ENCODE data around the gene PLCL1.

Gene PLCL1

DNA sequence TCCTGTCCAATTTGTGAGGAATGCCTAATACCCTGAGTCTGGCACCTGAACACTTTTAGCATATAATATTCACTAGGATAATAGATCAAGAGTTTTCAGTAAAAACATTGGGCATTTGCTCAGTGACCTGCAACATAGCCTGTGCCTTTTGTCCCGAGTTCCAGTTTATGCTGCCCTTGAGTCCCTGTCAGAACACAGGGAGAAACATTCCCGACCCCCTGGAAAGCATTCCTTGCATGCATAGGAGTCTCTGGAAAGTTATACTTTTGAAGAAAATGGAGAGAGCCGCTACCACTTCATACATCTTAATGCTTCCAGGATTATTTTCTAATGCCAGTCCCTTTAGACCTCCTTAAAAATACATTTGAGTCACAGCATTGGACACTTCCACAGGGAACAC lies 107.3 kb downstream of the PLCL1 start:
- H3K4me3 ChIP-seq (ENCODE audit: low read depth, low read length), result no peak overlapping the region
- DNase-seq (ENCODE audit: low read depth), result no peak
- TF ChIP-seq MYC (IDR thresholded peaks at IDR 0.05; ENCODE audit: low read depth, low read length) (no peak), POLR2A (IDR thresholded peaks at IDR 0.05; ENCODE audit: extremely low read depth, insufficient read length) (no peak), MAX (IDR thresholded peaks at IDR 0.05; ENCODE audit: low read depth, low read length) (no peak)
- TF ChIP-seq, protein P1, sequence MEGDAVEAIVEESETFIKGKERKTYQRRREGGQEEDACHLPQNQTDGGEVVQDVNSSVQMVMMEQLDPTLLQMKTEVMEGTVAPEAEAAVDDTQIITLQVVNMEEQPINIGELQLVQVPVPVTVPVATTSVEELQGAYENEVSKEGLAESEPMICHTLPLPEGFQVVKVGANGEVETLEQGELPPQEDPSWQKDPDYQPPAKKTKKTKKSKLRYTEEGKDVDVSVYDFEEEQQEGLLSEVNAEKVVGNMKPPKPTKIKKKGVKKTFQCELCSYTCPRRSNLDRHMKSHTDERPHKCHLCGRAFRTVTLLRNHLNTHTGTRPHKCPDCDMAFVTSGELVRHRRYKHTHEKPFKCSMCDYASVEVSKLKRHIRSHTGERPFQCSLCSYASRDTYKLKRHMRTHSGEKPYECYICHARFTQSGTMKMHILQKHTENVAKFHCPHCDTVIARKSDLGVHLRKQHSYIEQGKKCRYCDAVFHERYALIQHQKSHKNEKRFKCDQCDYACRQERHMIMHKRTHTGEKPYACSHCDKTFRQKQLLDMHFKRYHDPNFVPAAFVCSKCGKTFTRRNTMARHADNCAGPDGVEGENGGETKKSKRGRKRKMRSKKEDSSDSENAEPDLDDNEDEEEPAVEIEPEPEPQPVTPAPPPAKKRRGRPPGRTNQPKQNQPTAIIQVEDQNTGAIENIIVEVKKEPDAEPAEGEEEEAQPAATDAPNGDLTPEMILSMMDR (IDR thresholded peaks at IDR 0.05; ENCODE audit: low read depth, low read length), result no peak

GRCh38 chr2:197913084-197913483 lies 108.7 kb downstream of the PLCL1 start:
- no peak overlapping the region for H3K4me3 ChIP-seq (ENCODE audit: low read depth, low read length)
- TF ChIP-seq, protein P1 (IDR thresholded peaks at IDR 0.05; ENCODE audit: low read depth, low read length), result no peak
- TF ChIP-seq POLR2A (IDR thresholded peaks at IDR 0.05; ENCODE audit: extremely low read depth, insufficient read length), result no peak
- TF ChIP-seq MAX (IDR thresholded peaks at IDR 0.05; ENCODE audit: low read depth, low read length), result no peak
- TF ChIP-seq MYC (IDR thresholded peaks at IDR 0.05; ENCODE audit: low read depth, low read length), result no peak
- DNase-seq (ENCODE audit: low read depth), result no peak

DNA sequence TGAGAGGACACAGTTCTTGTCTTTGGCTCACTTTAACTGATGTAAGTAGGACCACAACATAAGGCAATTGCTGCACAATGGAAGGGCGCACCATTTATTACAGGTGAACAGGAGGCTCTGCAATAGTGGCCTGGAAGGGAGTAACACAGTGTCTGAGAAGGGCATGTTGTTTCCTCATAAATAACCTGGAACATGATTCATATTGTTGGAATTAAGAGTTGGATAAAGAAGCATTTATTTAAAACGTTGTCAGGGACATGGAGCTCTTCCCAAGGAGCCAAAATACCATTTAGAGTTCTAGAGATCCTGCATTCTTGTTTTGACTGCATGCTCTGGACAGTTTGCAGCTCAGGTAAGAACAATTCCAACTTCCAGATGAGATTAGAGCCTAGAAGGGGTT lies 110.4 kb downstream of the PLCL1 start:
- TF ChIP-seq POLR2A (IDR thresholded peaks at IDR 0.05; ENCODE audit: extremely low read depth, insufficient read length) (no peak), MYC (IDR thresholded peaks at IDR 0.05; ENCODE audit: low read depth, low read length) (no peak), MAX (IDR thresholded peaks at IDR 0.05; ENCODE audit: low read depth, low read length) (no peak)
- no peak for DNase-seq (ENCODE audit: low read depth)

DNA sequence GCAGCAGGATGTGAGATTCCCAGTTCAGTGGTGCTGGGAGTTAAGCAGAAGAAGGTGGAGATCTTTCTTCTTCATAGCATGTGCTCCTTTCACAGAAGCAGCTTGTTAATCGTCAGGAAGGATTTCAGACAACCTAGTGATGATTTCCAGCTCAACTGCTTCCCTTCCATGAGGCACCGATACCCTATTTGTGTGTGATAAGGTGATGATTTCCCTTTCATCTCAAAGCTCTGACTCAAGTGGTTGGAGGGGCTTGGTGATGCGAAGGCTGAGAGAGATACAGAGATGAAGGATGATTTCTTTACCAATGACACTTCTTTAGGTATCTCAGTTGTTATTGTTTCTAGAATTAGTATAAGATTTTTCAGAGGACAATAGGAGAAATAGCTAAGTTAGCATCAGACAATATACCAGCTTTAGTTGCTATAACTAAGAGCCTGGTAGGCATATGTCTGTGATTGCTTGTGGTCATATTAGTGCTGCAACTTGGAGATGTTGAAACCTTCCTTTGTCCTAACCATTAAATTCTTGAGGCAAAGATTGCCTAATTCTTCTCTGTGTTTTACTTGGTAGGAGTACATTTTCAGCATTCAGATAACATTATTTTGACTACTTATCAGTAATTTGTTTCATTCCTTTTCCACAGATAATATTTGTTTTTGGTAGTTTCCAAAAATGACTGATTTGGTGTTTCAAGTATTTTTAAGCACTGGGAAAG lies 111.3 kb downstream of the PLCL1 start:
- peak; percentile 63 for DNase-seq (ENCODE audit: low read depth)
- H3K4me3 ChIP-seq (ENCODE audit: low read depth, low read length), result no peak overlapping the region
- TF ChIP-seq MAX (IDR thresholded peaks at IDR 0.05; ENCODE audit: low read depth, low read length) (0 out of 2 replicates have a peak, but pooled peaks have one; percentile 6), POLR2A (IDR thresholded peaks at IDR 0.05; ENCODE audit: extremely low read depth, insufficient read length) (no peak)

More for the DNA sequence above, 110.4 kb downstream of the PLCL1 start:
- no peak overlapping the region for H3K4me3 ChIP-seq (ENCODE audit: low read depth, low read length)

GRCh38 chr2:197919487-197919886 lies 115.1 kb downstream of the PLCL1 start:
- no peak overlapping the region for H3K4me3 ChIP-seq (ENCODE audit: low read depth, low read length)
- peak; percentile 20 for DNase-seq (ENCODE audit: low read depth)
- TF ChIP-seq, protein P1 (IDR thresholded peaks at IDR 0.05; ENCODE audit: low read depth, low read length), result no peak
- TF ChIP-seq POLR2A (IDR thresholded peaks at IDR 0.05; ENCODE audit: extremely low read depth, insufficient read length) (no peak), MYC (IDR thresholded peaks at IDR 0.05; ENCODE audit: low read depth, low read length) (no peak), MAX (IDR thresholded peaks at IDR 0.05; ENCODE audit: low read depth, low read length) (no peak)

DNA sequence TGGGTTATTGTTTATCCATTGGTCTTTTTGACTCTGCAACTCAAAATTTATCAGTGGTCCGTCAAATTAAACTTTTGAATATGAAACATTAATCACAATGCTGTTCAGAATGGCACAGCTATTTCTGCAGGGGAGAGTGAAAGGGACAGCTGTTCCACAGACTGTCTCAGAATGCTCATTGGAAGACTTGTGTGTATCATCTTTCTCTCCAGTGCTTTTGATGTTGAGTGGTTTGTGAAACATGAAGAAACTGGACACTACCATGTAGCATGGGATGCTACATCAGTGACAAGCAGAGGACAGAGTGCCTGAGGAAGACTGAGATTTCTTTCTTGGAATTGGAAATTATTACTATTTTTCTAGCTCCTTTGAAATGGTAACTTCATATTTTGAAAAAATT lies 115.7 kb downstream of the PLCL1 start:
- no peak for DNase-seq (ENCODE audit: low read depth)
- TF ChIP-seq MYC (IDR thresholded peaks at IDR 0.05; ENCODE audit: low read depth, low read length) (no peak), POLR2A (IDR thresholded peaks at IDR 0.05; ENCODE audit: extremely low read depth, insufficient read length) (no peak), MAX (IDR thresholded peaks at IDR 0.05; ENCODE audit: low read depth, low read length) (no peak)
- TF ChIP-seq, protein P1 (IDR thresholded peaks at IDR 0.05; ENCODE audit: low read depth, low read length), result no peak
- no peak overlapping the region for H3K4me3 ChIP-seq (ENCODE audit: low read depth, low read length)
